A673 (cell line): ENCODE results near the gene AK5. TPM values are rescaled to one million over a fixed set of nuclear protein-coding genes. Genes with fewer than 3 reads are reported as not detected.
"Not testable (repeated sequence)": the region's sequence is repeated elsewhere in the genome, so short reads cannot be mapped to it uniquely, and the experiment has no call there.

Experiments
- BruUV-seq: library from RNA; stranded (reverse); fragments of 400-500 nt; replicated peaks from 2 replicates; lab custom pipeline; 2021; lab: Mats Ljungman, UMichigan
- CTCF ChIA-PET: fragments of 300-600 bp; sonication (Branson Sonifier 250); formaldehyde crosslinking; loops from one replicate; lab custom pipeline; 2022; ENCODE audit warnings: antibody characterized with exemption; lab: Charles Lee
- POLR2A ChIA-PET: fragments of 300-600 bp; sonication (Branson Sonifier 250); formaldehyde crosslinking; loops from one replicate; lab custom pipeline; 2022; ENCODE audit warnings: antibody characterized with exemption; ENCODE audit not compliant: low non-redundant PET; lab: Charles Lee
- DNase-seq: peaks from one replicate; pipeline ENCODE4 v3.0.0-alpha.2; 2015; ENCODE audit warnings: low spot score
- H3K27ac ChIP-seq: fragments of 200-600 bp; sonication (generic); 2 replicates; pipeline ENCODE4 v1.5.1; 2016; ENCODE audit warnings: mixed run types, low read depth, mild to moderate bottlenecking, mixed read lengths, antibody characterized with exemption, low read length; ENCODE audit not compliant: poor library complexity, severe bottlenecking
- H3K27me3 ChIP-seq: fragments of 200-600 bp; sonication (generic); replicated peaks from 2 replicates; pipeline ENCODE4 v1.6.1; 2017; ENCODE audit warnings: mixed run types, low read depth, mild to moderate bottlenecking, mixed read lengths, antibody characterized with exemption, low read length; ENCODE audit not compliant: insufficient read depth, poor library complexity
- H3K36me3 ChIP-seq: fragments of 200-600 bp; sonication (generic); 2 replicates; pipeline ENCODE4 v1.6.1; 2016; ENCODE audit warnings: mixed run types, mild to moderate bottlenecking, mixed read lengths, antibody characterized with exemption, low read length; ENCODE audit not compliant: insufficient read depth, poor library complexity, severe bottlenecking
- H3K4me1 ChIP-seq: fragments of 200-600 bp; sonication (generic); 2 replicates; pipeline ENCODE4 v1.6.1; 2017; ENCODE audit warnings: mixed run types, mild to moderate bottlenecking, mixed read lengths, antibody characterized with exemption, low read length; ENCODE audit not compliant: insufficient read depth, poor library complexity, severe bottlenecking
- H3K4me3 ChIP-seq: fragments of 200-600 bp; sonication (generic); 2 replicates; pipeline ENCODE4 v1.5.1; 2016; ENCODE audit warnings: low read depth, mixed run types, mild to moderate bottlenecking, mixed read lengths, low read length; ENCODE audit not compliant: poor library complexity, severe bottlenecking
- H3K9me3 ChIP-seq: fragments of 200-600 bp; sonication (generic); 2 replicates; pipeline ENCODE4 v1.6.1; 2016; ENCODE audit warnings: mixed run types, low read depth, mild to moderate bottlenecking, mixed read lengths, antibody characterized with exemption, low read length; ENCODE audit not compliant: poor library complexity, severe bottlenecking
- CTCF ChIP-seq: fragments of 300-800, 200-600 bp; sonication (generic); conservative IDR thresholded peaks from 2 replicates; pipeline ENCODE4 v1.5.1; 2017; ENCODE audit warnings: low read depth, mild to moderate bottlenecking, antibody characterized with exemption, low read length, moderate library complexity, mixed read lengths
- EZH2 ChIP-seq: fragments of 200-600 bp; sonication (generic); IDR thresholded peaks from 2 replicates; pipeline ENCODE4 v1.6.1; 2017; ENCODE audit warnings: borderline replicate concordance, low read depth, mild to moderate bottlenecking, mixed read lengths, antibody characterized with exemption, low read length; ENCODE audit not compliant: poor library complexity, severe bottlenecking
- intact Hi-C: fragments of 100-400 bp; cut with micrococcal nuclease; formaldehyde crosslinking; loops from one replicate; pipeline ENCODE4 v1.10.0; 2022; ENCODE audit not compliant: unreplicated experiment
- total RNA-seq: library from RNA; stranded (reverse); gene quantifications from 2 replicates; pipeline ENCODE4 v1.2.3, GENCODE V29; 2021

AK5 gene
- total RNA-seq, 1 experiment from 2014 or later: 0.47 TPM

GRCh38 chr1:77405186-77405585 lies 123.4 kb downstream of the AK5 start:
- DNase-seq: no peak
- TF ChIP-seq CTCF (no peak), EZH2 (no peak)
- POLR2A ChIA-PET: no interaction called here

GRCh38 chr1:77406661-77407060 lies 124.8 kb downstream of the AK5 start:
- Histone ChIP-seq H3K27me3 (no peaks in the 10 kb centered on the region), H3K9me3 (no peaks in the 10 kb centered on the region), H3K4me3 (no peak overlapping the region), H3K36me3 (no peaks in the 10 kb centered on the region), H3K27ac (no peak overlapping the region), H3K4me1 (no peaks in the 10 kb centered on the region)
- ChIA-PET POLR2A (no interaction called here), CTCF (no interaction called here)
- no peak for DNase-seq
- intact Hi-C loops: no loop called here
- BruUV-seq: no TSS peak
- TF ChIP-seq EZH2: no peak
- no peak for TF ChIP-seq CTCF

More at GRCh38 chr1:77405186-77405585, 123.4 kb downstream of the AK5 start:
- Histone ChIP-seq H3K27ac (no peak overlapping the region), H3K27me3 (no peaks in the 10 kb centered on the region), H3K4me3 (no peak overlapping the region), H3K36me3 (no peaks in the 10 kb centered on the region), H3K9me3 (no peaks in the 10 kb centered on the region), H3K4me1 (no peaks in the 10 kb centered on the region)
- intact Hi-C loops: no loop called here
- BruUV-seq: no TSS peak
- CTCF ChIA-PET: no interaction called here

GRCh38 chr1:77407738-77408375 lies 126.0 kb downstream of the AK5 start:
- no peak overlapping the region for H3K27ac ChIP-seq
- DNase-seq: peak; percentile 34
- H3K9me3 ChIP-seq: no peaks in the 10 kb centered on the region
- intact Hi-C loops: no loop called here
- ChIA-PET POLR2A (no interaction called here), CTCF (no interaction called here)
- H3K36me3 ChIP-seq: no peaks in the 10 kb centered on the region
- no peaks in the 10 kb centered on the region for H3K27me3 ChIP-seq
- no peak overlapping the region for H3K4me3 ChIP-seq
- no TSS peak for BruUV-seq
- no peak for TF ChIP-seq EZH2
- TF ChIP-seq CTCF: no peak
- H3K4me1 ChIP-seq: peaks cover 8% of the 10 kb centered on the region

GRCh38 chr1:77408933-77409332 lies 127.1 kb downstream of the AK5 start:
- DNase-seq, H3K27ac ChIP-seq, H3K27me3 ChIP-seq, POLR2A ChIA-PET, H3K4me1 ChIP-seq, H3K4me3 ChIP-seq, intact Hi-C loops, BruUV-seq, CTCF ChIA-PET, H3K36me3 ChIP-seq, H3K9me3 ChIP-seq: not testable (repeated sequence)
